GM23338 (cell line): ENCODE data around the gene SLC4A4. TPM values are rescaled to one million over a fixed set of nuclear protein-coding genes. Genes with fewer than 3 reads are reported as not detected.

Source experiments
- ATAC-seq: fragments of 200-7000 bp; cut with Tn5 transposase; 3 replicates; pipeline ENCODE4 v1.9.1; 2020
- DNase-seq: peaks from one replicate; pipeline ENCODE4 v3.0.0-alpha.2; 2015; ENCODE audit warnings: low spot score
- H2AFZ ChIP-seq: fragments of 200-600 bp; sonication (generic); 2 replicates; pipeline ENCODE4 v1.8.0; 2016; ENCODE audit warnings: antibody characterized with exemption, mild to moderate bottlenecking, moderate library complexity
- H3F3A ChIP-seq: fragments of 200-600 bp; sonication (generic); replicated peaks from 2 replicates; pipeline ENCODE4 v1.8.0; 2017; ENCODE audit warnings: antibody characterized with exemption, mixed run types, low read depth
- H3K27ac ChIP-seq: fragments of 200-600 bp; sonication (generic); 2 replicates; pipeline ENCODE4 v1.6.1; 2016; ENCODE audit warnings: low read depth
- H3K27me3 ChIP-seq: fragments of 200-600 bp; sonication (generic); 2 replicates; pipeline ENCODE4 v1.8.0; 2016; ENCODE audit warnings: mild to moderate bottlenecking, mixed run types, moderate library complexity; ENCODE audit not compliant: insufficient read depth
- H3K36me3 ChIP-seq: fragments of 200-600 bp; sonication (generic); 2 replicates; pipeline ENCODE4 v1.8.0; 2016; ENCODE audit warnings: mild to moderate bottlenecking; ENCODE audit not compliant: insufficient read depth
- H3K4me1 ChIP-seq: fragments of 200-600 bp; sonication (generic); 2 replicates; pipeline ENCODE4 v1.8.0; 2016; ENCODE audit warnings: mild to moderate bottlenecking, moderate library complexity; ENCODE audit not compliant: insufficient read depth
- H3K4me2 ChIP-seq: fragments of 200-600 bp; sonication (generic); 2 replicates; pipeline ENCODE4 v1.7.1; 2017; ENCODE audit warnings: mixed run types
- H3K4me3 ChIP-seq: fragments of 200-600 bp; sonication (generic); 2 replicates; pipeline ENCODE4 v1.6.1; 2016; ENCODE audit warnings: mixed run types
- H3K79me2 ChIP-seq: fragments of 200-600 bp; sonication (generic); replicated peaks from 2 replicates; pipeline ENCODE4 v1.8.0; 2017; ENCODE audit warnings: mild to moderate bottlenecking; ENCODE audit not compliant: insufficient read depth
- H3K9me2 ChIP-seq: fragments of 200-600 bp; sonication (generic); 2 replicates; pipeline ENCODE4 v1.8.0; 2017; ENCODE audit not compliant: insufficient read depth
- H4K20me1 ChIP-seq: fragments of 200-600 bp; sonication (generic); replicated peaks from 2 replicates; pipeline ENCODE4 v1.8.0; 2017; ENCODE audit warnings: mild to moderate bottlenecking; ENCODE audit not compliant: insufficient read depth
- H3K27ac Mint-ChIP-seq: 2 replicates; pipeline ENCODE4 v1.8.0; 2020; ENCODE audit warnings: inconsistent platforms, mild to moderate bottlenecking, moderate library complexity, mixed read lengths
- H3K27me3 Mint-ChIP-seq: 3 replicates; pipeline ENCODE4 v1.8.0; 2022; ENCODE audit warnings: low read depth, mild to moderate bottlenecking, moderate library complexity, mixed read lengths, inconsistent platforms; ENCODE audit not compliant: insufficient read depth, poor library complexity
- H3K36me3 Mint-ChIP-seq: 3 replicates; pipeline ENCODE4 v1.8.0; 2021; ENCODE audit warnings: low read depth, mild to moderate bottlenecking, inconsistent platforms, moderate library complexity, mixed read lengths
- H3K4me1 Mint-ChIP-seq: 3 replicates; pipeline ENCODE4 v1.8.0; 2020; ENCODE audit warnings: mild to moderate bottlenecking, inconsistent platforms, mixed read lengths
- H3K4me3 Mint-ChIP-seq: 3 replicates; pipeline ENCODE4 v1.8.0; 2021; ENCODE audit warnings: moderate library complexity, mild to moderate bottlenecking, inconsistent platforms, mixed read lengths
- H3K9me3 Mint-ChIP-seq: 3 replicates; pipeline ENCODE4 v1.8.0; 2020; ENCODE audit warnings: moderate library complexity, mild to moderate bottlenecking, inconsistent platforms, mixed read lengths
- CREB1 ChIP-seq: fragments of 250-450 bp; sonication (Bioruptor Pico); IDR thresholded peaks from 2 replicates; pipeline ENCODE4 v1.5.0; 2020; ENCODE audit warnings: low read depth, mild to moderate bottlenecking, moderate library complexity
- CTCF ChIP-seq, 2 experiments: fragments of 200-600 bp in 1 of 2; sonication (generic) in 1 of 2; conservative IDR thresholded peaks; 2 replicates each; pipeline versions ENCODE4 v1.5.1 to v1.6.1; 2016 to 2017; ENCODE audit warnings: antibody characterized with exemption in 2 of 2, low read depth in 2 of 2, mild to moderate bottlenecking in 2 of 2, moderate library complexity in 1 of 2
- EZH2 ChIP-seq: fragments of 200-600 bp; sonication (generic); IDR thresholded peaks from one replicate; pipeline ENCODE4 v1.8.0; 2017; ENCODE audit warnings: antibody characterized with exemption, mild to moderate bottlenecking, low read depth; ENCODE audit not compliant: unreplicated experiment
- EZH2phosphoT487 ChIP-seq: fragments of 200-600 bp; sonication (generic); IDR thresholded peaks from one replicate; pipeline ENCODE4 v1.8.1; 2018; ENCODE audit warnings: antibody characterized with exemption; ENCODE audit not compliant: unreplicated experiment
- JUNB ChIP-seq: IDR thresholded peaks from one replicate; pipeline ENCODE4 v1.6.1; 2016; ENCODE audit warnings: antibody characterized with exemption; ENCODE audit not compliant: unreplicated experiment
- NANOG ChIP-seq: IDR thresholded peaks from 2 replicates; pipeline ENCODE4 v1.6.1; 2016; ENCODE audit warnings: antibody characterized with exemption, borderline replicate concordance
- POLR2AphosphoS5 ChIP-seq: IDR thresholded peaks from 2 replicates; pipeline ENCODE4 v1.6.1; 2016; ENCODE audit warnings: antibody characterized with exemption, low read depth
- STAT1 ChIP-seq: IDR thresholded peaks from one replicate; pipeline ENCODE4 v1.6.1; 2016; ENCODE audit warnings: antibody characterized with exemption; ENCODE audit not compliant: unreplicated experiment
- ZNF114 ChIP-seq: fragments of 250-450 bp; sonication (Bioruptor Pico); IDR thresholded peaks from 2 replicates; pipeline ENCODE4 v1.5.0; 2020; ENCODE audit warnings: mild to moderate bottlenecking, moderate library complexity
- ZNF331 ChIP-seq: fragments of 250-450 bp; sonication (Bioruptor Pico); IDR thresholded peaks from 2 replicates; pipeline ENCODE4 v1.5.0; 2020; ENCODE audit warnings: low read depth, mild to moderate bottlenecking, moderate library complexity
- polyA plus RNA-seq: library from polyadenylated mRNA; unstranded; fragments of >200 nt; fragmentation: Nextera tagmentation; extraction: Ambion mirVana; gene quantifications from 2 replicates; pipeline ENCODE4 v1.2.1, GENCODE V29; 2016
- total RNA-seq: library from RNA; depleted of rRNA; stranded (reverse); fragments of >200 nt; shearing (Covaris generic); gene quantifications from 2 replicates; pipeline ENCODE4 v1.2.3, GENCODE V29; 2014
- TF ChIP-seq, protein P1 (sequence below): IDR thresholded peaks from 2 replicates; pipeline ENCODE4 v1.6.1; 2016; ENCODE audit warnings: antibody characterized with exemption
- TF ChIP-seq, protein P2 (sequence below): IDR thresholded peaks from one replicate; pipeline ENCODE4 v1.6.1; 2018; ENCODE audit warnings: antibody characterized with exemption; ENCODE audit not compliant: unreplicated experiment

SLC4A4 gene
- total and polyA plus RNA-seq, 2 experiments from 2014 or later = 1.0 to 1.5 TPM

GRCh38 chr4:71442336-71442735 is 103.5 kb downstream of the SLC4A4 start:
- no peaks in the 10 kb centered on the region for H4K20me1 ChIP-seq
- H3K27me3 ChIP-seq = no peaks in the 10 kb centered on the region
- Mint-ChIP-seq H3K4me3 (no peak overlapping the region), H3K27me3 (no peaks in the 10 kb centered on the region), H3K27ac (no peak overlapping the region), H3K36me3 (no peaks in the 10 kb centered on the region), H3K9me3 (no peaks in the 10 kb centered on the region; the same call in 2 of the 3 replicates), H3K4me1 (peaks cover 6% of the 10 kb centered on the region; the same call in 2 of the 3 replicates)
- H3K79me2 ChIP-seq = no peaks in the 10 kb centered on the region
- H3K27ac ChIP-seq = no peak overlapping the region
- H3K4me1 ChIP-seq = peaks cover 4% of the 10 kb centered on the region; the same call in 1 of the 2 replicates
- H3K36me3 ChIP-seq = no peaks in the 10 kb centered on the region
- no peak for ATAC-seq
- TF ChIP-seq NANOG = no peak
- TF ChIP-seq, protein P1, sequence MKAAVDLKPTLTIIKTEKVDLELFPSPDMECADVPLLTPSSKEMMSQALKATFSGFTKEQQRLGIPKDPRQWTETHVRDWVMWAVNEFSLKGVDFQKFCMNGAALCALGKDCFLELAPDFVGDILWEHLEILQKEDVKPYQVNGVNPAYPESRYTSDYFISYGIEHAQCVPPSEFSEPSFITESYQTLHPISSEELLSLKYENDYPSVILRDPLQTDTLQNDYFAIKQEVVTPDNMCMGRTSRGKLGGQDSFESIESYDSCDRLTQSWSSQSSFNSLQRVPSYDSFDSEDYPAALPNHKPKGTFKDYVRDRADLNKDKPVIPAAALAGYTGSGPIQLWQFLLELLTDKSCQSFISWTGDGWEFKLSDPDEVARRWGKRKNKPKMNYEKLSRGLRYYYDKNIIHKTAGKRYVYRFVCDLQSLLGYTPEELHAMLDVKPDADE = no peak
- no peak for TF ChIP-seq STAT1
- no peak for TF ChIP-seq EZH2phosphoT487
- TF ChIP-seq, protein P2, sequence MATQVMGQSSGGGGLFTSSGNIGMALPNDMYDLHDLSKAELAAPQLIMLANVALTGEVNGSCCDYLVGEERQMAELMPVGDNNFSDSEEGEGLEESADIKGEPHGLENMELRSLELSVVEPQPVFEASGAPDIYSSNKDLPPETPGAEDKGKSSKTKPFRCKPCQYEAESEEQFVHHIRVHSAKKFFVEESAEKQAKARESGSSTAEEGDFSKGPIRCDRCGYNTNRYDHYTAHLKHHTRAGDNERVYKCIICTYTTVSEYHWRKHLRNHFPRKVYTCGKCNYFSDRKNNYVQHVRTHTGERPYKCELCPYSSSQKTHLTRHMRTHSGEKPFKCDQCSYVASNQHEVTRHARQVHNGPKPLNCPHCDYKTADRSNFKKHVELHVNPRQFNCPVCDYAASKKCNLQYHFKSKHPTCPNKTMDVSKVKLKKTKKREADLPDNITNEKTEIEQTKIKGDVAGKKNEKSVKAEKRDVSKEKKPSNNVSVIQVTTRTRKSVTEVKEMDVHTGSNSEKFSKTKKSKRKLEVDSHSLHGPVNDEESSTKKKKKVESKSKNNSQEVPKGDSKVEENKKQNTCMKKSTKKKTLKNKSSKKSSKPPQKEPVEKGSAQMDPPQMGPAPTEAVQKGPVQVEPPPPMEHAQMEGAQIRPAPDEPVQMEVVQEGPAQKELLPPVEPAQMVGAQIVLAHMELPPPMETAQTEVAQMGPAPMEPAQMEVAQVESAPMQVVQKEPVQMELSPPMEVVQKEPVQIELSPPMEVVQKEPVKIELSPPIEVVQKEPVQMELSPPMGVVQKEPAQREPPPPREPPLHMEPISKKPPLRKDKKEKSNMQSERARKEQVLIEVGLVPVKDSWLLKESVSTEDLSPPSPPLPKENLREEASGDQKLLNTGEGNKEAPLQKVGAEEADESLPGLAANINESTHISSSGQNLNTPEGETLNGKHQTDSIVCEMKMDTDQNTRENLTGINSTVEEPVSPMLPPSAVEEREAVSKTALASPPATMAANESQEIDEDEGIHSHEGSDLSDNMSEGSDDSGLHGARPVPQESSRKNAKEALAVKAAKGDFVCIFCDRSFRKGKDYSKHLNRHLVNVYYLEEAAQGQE = no peak
- no peak for TF ChIP-seq ZNF114 (CRISPR knock-in tag)
- H2AFZ ChIP-seq = no peak overlapping the region
- H3F3A ChIP-seq = no peaks in the 10 kb centered on the region
- H3K4me3 ChIP-seq = no peak overlapping the region
- H3K9me2 ChIP-seq = no peaks in the 10 kb centered on the region; the same call in 1 of the 2 replicates
- no peak for DNase-seq
- no peak overlapping the region for H3K4me2 ChIP-seq

DNA sequence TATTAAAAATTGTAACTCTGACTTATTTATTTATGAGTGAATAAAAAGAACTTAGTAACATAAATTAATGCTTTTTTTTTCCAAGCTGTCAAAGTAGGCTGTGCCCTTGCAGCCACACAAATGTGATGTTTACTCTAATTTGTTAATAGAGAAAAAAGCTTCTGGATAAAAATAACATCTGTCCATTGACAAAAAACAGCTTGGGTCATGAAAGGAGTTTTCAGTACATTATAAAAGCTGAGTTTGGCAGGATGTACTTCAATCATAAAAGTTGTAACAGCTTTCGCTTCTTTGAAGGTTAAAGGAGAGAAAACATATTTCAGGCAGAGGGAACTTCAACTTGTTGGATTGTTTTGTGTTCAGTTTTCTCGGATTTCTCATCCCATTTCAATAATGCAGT is 105.6 kb downstream of the SLC4A4 start:
- DNase-seq = no peak
- no peaks in the 10 kb centered on the region; the same call in 2 of the 3 replicates for H3K9me3 Mint-ChIP-seq
- TF ChIP-seq EZH2 = no peak
- no peak for TF ChIP-seq ZNF331
- no peak for TF ChIP-seq EZH2phosphoT487
- TF ChIP-seq NANOG = no peak
- no peak for TF ChIP-seq ZNF114 (CRISPR knock-in tag)
- TF ChIP-seq, protein P2 = no peak
- TF ChIP-seq POLR2AphosphoS5 = no peak
- TF ChIP-seq, protein P1 = no peak
- no peak for TF ChIP-seq STAT1
- TF ChIP-seq CREB1 (CRISPR knock-in tag) = no peak
- no peak for TF ChIP-seq CTCF (conservative IDR thresholded peaks at IDR 0.05; ENCODE audit: low read depth in 2 of 2)
- no peak for TF ChIP-seq JUNB

More for the DNA sequence above, 105.6 kb downstream of the SLC4A4 start:
- H3K27me3 ChIP-seq = no peaks in the 10 kb centered on the region
- Mint-ChIP-seq H3K36me3 (no peaks in the 10 kb centered on the region), H3K4me3 (no peak overlapping the region), H3K4me1 (peaks cover 6% of the 10 kb centered on the region; the same call in 2 of the 3 replicates), H3K27ac (no peak overlapping the region), H3K27me3 (no peaks in the 10 kb centered on the region)
- no peak for ATAC-seq
- H4K20me1 ChIP-seq = no peaks in the 10 kb centered on the region
- no peak overlapping the region for H3K4me3 ChIP-seq
- H3K4me2 ChIP-seq = no peak overlapping the region
- no peak overlapping the region for H3K27ac ChIP-seq
- H3K4me1 ChIP-seq = peaks cover 4% of the 10 kb centered on the region; the same call in 1 of the 2 replicates
- H3F3A ChIP-seq = no peaks in the 10 kb centered on the region
- no peaks in the 10 kb centered on the region for H3K79me2 ChIP-seq
- H3K36me3 ChIP-seq = no peaks in the 10 kb centered on the region
- H2AFZ ChIP-seq = no peak overlapping the region
- H3K9me2 ChIP-seq = no peaks in the 10 kb centered on the region; the same call in 1 of the 2 replicates
